ENCODE measurements around the gene PARL.

GRCh38 chr3:183884427-183885296, at the start of gene PARL:
- TF ChIP-seq CTCF (IDR thresholded peaks at IDR 0.05) (peak; percentile 89 to 99 (median 96)), POLR2A (IDR thresholded peaks at IDR 0.05) (peak in 1 of 2 donors; percentile 57)

All from heart left ventricle (tissue), 13 donors.